Gastroesophageal sphincter (tissue), 4 donors: ENCODE measurements around the gene IL23R. TPM values are rescaled to one million over a fixed set of nuclear protein-coding genes. Genes with fewer than 3 reads are reported as not detected.

Experiments
- ATAC-seq: fragments of 150-250 bp; one replicate; pipeline ENCODE4 v1.9.1; 2016; ENCODE audit warnings: mild to moderate bottlenecking, moderate library complexity
- H3K27ac ChIP-seq, 4 donors: fragments of 200-600 bp; sonication (generic) in 3 of 4; 1 replicate in 3 of 4; 2 replicates in 1 of 4; pipeline ENCODE4 v1.5.1; 2016 to 2019
- H3K27me3 ChIP-seq: fragments of 200-600 bp; sonication (generic); one replicate; pipeline ENCODE4 v1.5.1; 2019
- H3K36me3 ChIP-seq, 2 donors: fragments of 200-600 bp; sonication (generic); one replicate each; pipeline ENCODE4 v1.5.1; 2019; ENCODE audit warnings: control low read depth in 1 of 2
- H3K4me1 ChIP-seq, 3 donors: fragments of 200-600 bp; sonication (generic); 1 replicate in 2 of 3; 2 replicates in 1 of 3; pipeline ENCODE4 v1.5.1; 2016 to 2019; ENCODE audit warnings: control low read depth in 2 of 3
- H3K4me3 ChIP-seq, 2 donors: fragments of 200-600 bp; sonication (generic); one replicate each; pipeline ENCODE4 v1.5.1; 2019; ENCODE audit warnings: mild to moderate bottlenecking in 1 of 2, moderate library complexity in 1 of 2
- H3K9me3 ChIP-seq, 3 donors: fragments of 200-600 bp; sonication (generic); one replicate each; pipeline ENCODE4 v1.5.1; 2017 to 2019; ENCODE audit warnings: control low read depth in 2 of 3
- EP300 ChIP-seq: sonication (generic); formaldehyde crosslinking; IDR thresholded peaks from one replicate; pipeline ENCODE4 v1.6.1; 2017; ENCODE audit warnings: antibody characterized with exemption, mild to moderate bottlenecking
- POLR2A ChIP-seq, 2 donors: fragments of 450-650 bp; IDR thresholded peaks; one replicate each; pipeline ENCODE4 v1.6.1; 2017; ENCODE audit warnings: antibody characterized with exemption in 2 of 2, mild to moderate bottlenecking in 2 of 2, moderate library complexity in 1 of 2
- POLR2AphosphoS5 ChIP-seq: sonication (generic); formaldehyde crosslinking; IDR thresholded peaks from one replicate; pipeline ENCODE4 v1.6.1; 2017; ENCODE audit warnings: antibody characterized with exemption
- WGBS, 2 donors: methylation state at CpG; one replicate each; pipeline ENCODE4 v1.1.5; 2018; ENCODE audit warnings: low coverage in 1 of 2; 5-methylcytosine and 5-hydroxymethylcytosine counted together
- total RNA-seq, 4 donors: library from RNA; depleted of rRNA; stranded (reverse); fragments of >200 nt; gene quantifications; one replicate each; pipeline ENCODE4 v1.1.0, GENCODE V29; 2016
- TF ChIP-seq, protein P1 (sequence below), 4 experiments: fragments of 200-600 bp in 2 of 4; fragments of 450-650 bp in 2 of 4; sonication (generic) in 1 of 4; IDR thresholded peaks; one replicate each; pipeline ENCODE4 v1.5.1; 2017 to 2019; ENCODE audit warnings: antibody characterized with exemption in 4 of 4, mild to moderate bottlenecking in 2 of 4, moderate library complexity in 2 of 4

IL23R gene
- total RNA-seq, 4 donors from 2014 or later, result not detected

DNA sequence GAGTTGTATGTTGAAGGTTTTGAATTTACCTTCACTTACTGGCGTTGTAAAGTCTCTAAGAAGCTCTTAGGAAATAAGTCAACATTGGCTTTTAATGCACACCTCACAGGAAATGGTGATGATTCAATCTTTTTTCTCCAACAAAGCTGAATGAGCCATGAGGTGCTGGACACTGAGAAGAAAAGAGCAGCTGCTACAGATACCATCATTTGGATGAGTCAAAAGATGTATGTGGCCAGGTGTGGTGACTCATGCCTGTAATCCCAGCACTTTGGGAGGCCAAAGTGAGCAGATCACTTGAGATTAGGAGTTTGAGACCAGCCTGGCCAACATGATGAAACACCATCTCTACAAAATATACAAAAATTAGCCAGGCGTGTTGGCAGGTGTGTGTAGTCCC, 3.3 kb upstream of the IL23R start:
- TF ChIP-seq POLR2A (IDR thresholded peaks at IDR 0.05), result no peak
- no peak for ATAC-seq
- H3K4me3 ChIP-seq, result no peak overlapping the region
- H3K9me3 ChIP-seq, result no peaks in the 10 kb centered on the region
- H3K27me3 ChIP-seq, result peaks cover 3% of the 10 kb centered on the region
- 78% methylated on average over 1 of the region's 2 CpGs; no CpG with 5 or more reads in 1 of the 2 donors for WGBS, 2 donors
- H3K27ac ChIP-seq, result no peak overlapping the region
- no peaks in the 10 kb centered on the region for H3K36me3 ChIP-seq
- no peaks in the 10 kb centered on the region for H3K4me1 ChIP-seq

DNA sequence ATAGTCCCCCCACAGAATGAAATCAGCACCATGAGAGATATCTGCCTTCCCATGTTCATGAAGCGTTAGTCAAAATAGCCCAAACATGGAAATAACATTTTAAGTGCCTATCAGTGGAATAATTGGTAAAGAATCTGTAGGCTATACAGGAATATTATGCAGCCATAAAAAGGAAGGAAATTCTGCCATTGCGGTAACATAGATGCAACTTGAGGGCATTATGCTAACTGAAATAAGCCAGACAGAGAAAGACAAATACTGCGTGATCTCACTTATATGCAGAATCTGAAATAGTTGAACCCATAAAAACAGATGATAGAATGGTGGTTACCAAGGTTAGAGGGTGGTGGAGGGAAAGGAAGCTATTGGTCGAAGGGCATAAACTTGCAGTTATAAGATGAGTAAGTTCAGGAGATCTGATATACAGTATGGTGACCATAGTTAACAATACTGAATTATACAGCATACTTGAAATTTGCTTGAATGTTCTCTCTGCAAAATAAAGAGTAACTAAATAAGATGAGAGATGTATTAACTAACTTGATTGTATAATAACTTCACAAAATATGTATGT, 699 bp upstream of the IL23R start:
- TF ChIP-seq, protein P1, sequence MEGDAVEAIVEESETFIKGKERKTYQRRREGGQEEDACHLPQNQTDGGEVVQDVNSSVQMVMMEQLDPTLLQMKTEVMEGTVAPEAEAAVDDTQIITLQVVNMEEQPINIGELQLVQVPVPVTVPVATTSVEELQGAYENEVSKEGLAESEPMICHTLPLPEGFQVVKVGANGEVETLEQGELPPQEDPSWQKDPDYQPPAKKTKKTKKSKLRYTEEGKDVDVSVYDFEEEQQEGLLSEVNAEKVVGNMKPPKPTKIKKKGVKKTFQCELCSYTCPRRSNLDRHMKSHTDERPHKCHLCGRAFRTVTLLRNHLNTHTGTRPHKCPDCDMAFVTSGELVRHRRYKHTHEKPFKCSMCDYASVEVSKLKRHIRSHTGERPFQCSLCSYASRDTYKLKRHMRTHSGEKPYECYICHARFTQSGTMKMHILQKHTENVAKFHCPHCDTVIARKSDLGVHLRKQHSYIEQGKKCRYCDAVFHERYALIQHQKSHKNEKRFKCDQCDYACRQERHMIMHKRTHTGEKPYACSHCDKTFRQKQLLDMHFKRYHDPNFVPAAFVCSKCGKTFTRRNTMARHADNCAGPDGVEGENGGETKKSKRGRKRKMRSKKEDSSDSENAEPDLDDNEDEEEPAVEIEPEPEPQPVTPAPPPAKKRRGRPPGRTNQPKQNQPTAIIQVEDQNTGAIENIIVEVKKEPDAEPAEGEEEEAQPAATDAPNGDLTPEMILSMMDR (IDR thresholded peaks at IDR 0.05), result no peak
- TF ChIP-seq POLR2AphosphoS5 (no peak), POLR2A (IDR thresholded peaks at IDR 0.05) (no peak)

DNA sequence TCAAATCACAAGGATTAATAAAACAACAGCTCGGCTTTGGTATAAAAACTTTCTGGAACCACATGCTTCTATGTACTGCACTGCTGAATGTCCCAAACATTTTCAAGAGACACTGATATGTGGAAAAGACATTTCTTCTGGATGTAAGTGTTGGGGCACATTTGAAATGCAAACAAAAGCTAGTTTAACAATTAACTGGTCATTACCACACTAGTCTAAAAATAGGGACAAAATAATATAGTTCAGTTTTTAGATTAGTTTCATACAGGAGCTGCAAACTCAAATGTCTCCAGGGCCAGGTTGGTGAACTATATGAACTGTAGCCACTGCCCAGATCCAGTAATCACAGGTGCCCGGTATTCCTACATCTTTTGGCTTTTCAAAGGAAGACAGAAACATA, 3.2 kb downstream of the IL23R start:
- WGBS, 2 donors, result 43 to 80% methylated on average over 1 to 2 of the region's 2 CpGs
- no peak for ATAC-seq
- no peaks in the 10 kb centered on the region for H3K36me3 ChIP-seq
- no peaks in the 10 kb centered on the region for H3K27me3 ChIP-seq
- no peaks in the 10 kb centered on the region for H3K9me3 ChIP-seq
- no peaks in the 10 kb centered on the region for H3K4me1 ChIP-seq
- TF ChIP-seq, protein P1 (IDR thresholded peaks at IDR 0.05), result no peak
- no peak for TF ChIP-seq POLR2AphosphoS5
- TF ChIP-seq POLR2A (IDR thresholded peaks at IDR 0.05), result no peak
- TF ChIP-seq EP300, result no peak
- no peak overlapping the region for H3K27ac ChIP-seq
- no peak overlapping the region for H3K4me3 ChIP-seq

More for the DNA sequence above, 699 bp upstream of the IL23R start:
- no peak overlapping the region for H3K4me3 ChIP-seq
- no peaks in the 10 kb centered on the region for H3K4me1 ChIP-seq
- ATAC-seq, result no peak
- H3K27ac ChIP-seq, result no peak overlapping the region
- no peaks in the 10 kb centered on the region for H3K36me3 ChIP-seq
- H3K27me3 ChIP-seq, result no peaks in the 10 kb centered on the region
- H3K9me3 ChIP-seq, result no peaks in the 10 kb centered on the region
- 90 to 98% methylated on average over 4 of the region's 4 CpGs for WGBS, 2 donors

DNA sequence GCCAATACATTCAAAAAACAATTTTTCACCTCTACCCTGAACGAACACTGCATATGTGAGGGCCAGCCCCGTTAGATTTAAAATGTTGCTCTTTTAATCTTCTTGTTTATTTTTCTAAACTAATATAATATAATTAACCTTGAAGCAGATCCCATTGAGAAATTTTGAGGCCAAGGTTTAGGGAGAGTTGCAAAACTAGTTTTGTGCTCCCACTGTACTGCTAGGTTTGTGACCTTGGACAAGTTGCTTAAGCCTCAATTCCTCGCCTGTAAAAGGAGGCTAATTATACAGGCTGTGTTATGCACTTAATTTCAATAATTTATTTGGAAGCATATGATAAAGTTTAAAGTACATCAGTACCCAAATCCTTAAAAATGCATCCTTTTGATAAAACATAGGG, 3.7 kb downstream of the IL23R start:
- H3K9me3 ChIP-seq, result no peaks in the 10 kb centered on the region
- no peak overlapping the region for H3K27ac ChIP-seq
- H3K36me3 ChIP-seq, result no peaks in the 10 kb centered on the region
- no peaks in the 10 kb centered on the region for H3K27me3 ChIP-seq
- TF ChIP-seq, protein P1 (IDR thresholded peaks at IDR 0.05), result no peak
- TF ChIP-seq POLR2A (IDR thresholded peaks at IDR 0.05) (no peak), EP300 (no peak), POLR2AphosphoS5 (no peak)
- WGBS, 2 donors, result 67 to 72% methylated on average over 3 of the region's 3 CpGs
- H3K4me1 ChIP-seq, result no peaks in the 10 kb centered on the region
- H3K4me3 ChIP-seq, result no peak overlapping the region
- ATAC-seq, result no peak

DNA sequence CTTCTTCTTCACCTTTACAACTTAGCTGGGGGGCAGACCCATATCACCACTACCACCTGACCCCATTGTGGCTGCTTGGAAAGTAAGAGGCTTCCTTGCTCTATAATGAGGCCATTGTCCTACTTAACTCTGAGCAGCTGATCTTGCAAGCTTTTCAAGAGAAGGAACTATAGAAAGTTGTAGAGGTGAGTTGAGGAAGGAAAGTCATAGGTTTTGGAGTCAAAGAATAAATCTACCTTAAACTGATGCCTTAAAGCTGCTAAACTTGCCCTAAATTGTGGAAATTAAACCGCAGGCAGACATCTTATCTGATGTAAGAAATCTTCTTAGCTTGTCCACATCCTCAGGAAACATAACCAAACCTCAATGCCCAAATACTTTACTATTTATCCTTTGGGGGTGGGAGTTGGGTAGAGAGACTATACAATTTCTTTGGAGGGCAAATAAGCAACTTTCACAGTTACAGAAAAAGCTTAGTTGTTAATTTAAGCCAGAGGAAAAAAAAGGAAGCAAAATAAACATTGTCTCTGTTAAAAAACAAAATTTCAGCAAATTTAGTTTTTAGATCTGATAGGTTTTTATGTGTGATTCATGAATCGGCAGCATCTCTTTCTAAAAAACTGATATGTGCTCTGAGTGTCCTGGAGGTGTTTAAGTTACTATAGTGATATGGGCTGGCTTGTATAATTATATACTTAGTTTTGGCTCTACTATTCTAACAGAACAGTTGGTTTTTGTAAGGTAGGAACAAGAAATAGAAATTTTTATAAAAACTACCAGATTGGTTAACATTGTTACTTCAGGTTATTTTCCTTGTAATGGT, 4.7 kb downstream of the IL23R start:
- no peak for ATAC-seq
- no peak overlapping the region for H3K27ac ChIP-seq
- no peaks in the 10 kb centered on the region for H3K36me3 ChIP-seq
- no peaks in the 10 kb centered on the region for H3K4me1 ChIP-seq
- H3K9me3 ChIP-seq, result no peaks in the 10 kb centered on the region
- H3K27me3 ChIP-seq, result no peaks in the 10 kb centered on the region
- WGBS, 2 donors, result 58 to 73% methylated on average over 2 of the region's 2 CpGs
- no peak overlapping the region for H3K4me3 ChIP-seq
- TF ChIP-seq POLR2AphosphoS5 (no peak), EP300 (no peak), POLR2A (IDR thresholded peaks at IDR 0.05) (no peak)
- TF ChIP-seq, protein P1 (IDR thresholded peaks at IDR 0.05), result no peak
